ENCODE measurements around the gene SYTL5.

SYTL5 gene

GRCh38 chrX:38036466-38036865, 30.1 kb downstream of the SYTL5 start:
- no peak for DNase-seq

DNA sequence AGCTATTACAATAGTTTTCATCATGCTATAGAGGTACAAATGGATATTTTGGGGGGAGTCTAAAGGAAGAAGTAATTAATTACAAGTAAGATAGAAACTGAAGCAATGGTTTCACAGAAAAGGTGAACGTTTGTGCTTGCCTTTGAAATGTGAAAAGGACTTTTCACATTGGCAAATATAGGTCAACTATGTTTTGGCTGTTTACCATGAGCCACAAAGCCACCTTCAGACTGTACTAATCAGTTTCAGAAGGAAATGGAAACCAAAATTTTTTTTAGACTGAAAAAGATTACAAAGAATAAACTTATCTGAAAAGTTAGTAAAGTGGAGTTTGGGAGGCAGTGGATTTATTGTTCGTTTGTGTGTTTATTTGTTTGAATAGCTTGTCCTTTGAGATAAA, 32.1 kb downstream of the SYTL5 start:
- DNase-seq = no peak

- DNase-seq = no peak
Observed at GRCh38 chrX:38041237-38041636, 34.9 kb downstream of the SYTL5 start.

DNA sequence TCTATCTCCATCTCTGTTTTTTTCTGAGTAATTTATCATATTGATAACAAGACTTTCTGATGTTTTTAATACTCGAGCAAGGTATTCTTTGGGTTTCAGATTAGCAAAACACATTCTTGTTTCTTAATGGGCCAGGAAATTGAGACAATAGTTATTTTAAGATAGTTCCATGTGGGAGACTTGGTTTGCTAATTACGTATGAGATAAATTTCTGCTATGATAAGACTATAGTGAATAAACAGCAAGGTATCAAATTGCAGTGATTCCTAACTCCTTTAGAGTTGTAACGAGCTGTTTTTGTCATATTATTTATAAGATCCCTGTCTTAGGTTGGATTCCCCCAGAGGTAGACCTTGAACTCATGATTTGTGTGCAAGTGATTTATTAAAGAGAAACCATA, 38.3 kb downstream of the SYTL5 start:
- no peak for DNase-seq

GRCh38 chrX:38045538-38046096, 39.3 kb downstream of the SYTL5 start:
- DNase-seq = no peak

GRCh38 chrX:38048886-38049285, 42.5 kb downstream of the SYTL5 start:
- DNase-seq = no peak

- no peak for DNase-seq
Observed at GRCh38 chrX:38050806-38051205, 44.5 kb downstream of the SYTL5 start.

- peak; percentile 27 for DNase-seq
Observed at GRCh38 chrX:38052096-38052495, 45.7 kb downstream of the SYTL5 start.

- DNase-seq = no peak
Observed at GRCh38 chrX:38055170-38055847, 49.0 kb downstream of the SYTL5 start.

DNA sequence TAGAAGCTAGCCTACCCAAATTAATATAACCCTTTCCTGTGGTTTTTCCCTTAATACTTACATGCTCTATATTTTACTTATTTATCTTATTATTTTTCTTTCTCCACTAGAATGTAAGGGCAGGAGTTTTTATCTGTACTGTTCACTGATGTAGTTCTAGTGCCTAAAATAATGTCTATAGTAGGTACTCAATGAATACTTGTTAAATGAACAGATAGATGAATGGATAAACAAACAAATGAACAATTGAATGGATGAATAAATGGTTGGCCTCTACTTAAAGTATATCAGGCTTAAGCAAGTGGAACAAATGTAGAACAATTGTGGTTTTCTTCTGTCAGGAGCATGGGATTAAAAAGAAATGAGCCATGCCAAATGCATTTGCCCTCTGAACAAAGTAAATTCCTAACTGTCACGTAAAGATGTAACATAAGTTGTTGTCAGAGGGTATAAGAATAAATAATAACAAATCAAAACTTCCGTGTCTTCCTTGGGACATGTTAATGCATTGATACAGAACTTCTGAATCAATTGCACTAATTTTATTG, 54.1 kb downstream of the SYTL5 start:
- no peak for DNase-seq

DNA sequence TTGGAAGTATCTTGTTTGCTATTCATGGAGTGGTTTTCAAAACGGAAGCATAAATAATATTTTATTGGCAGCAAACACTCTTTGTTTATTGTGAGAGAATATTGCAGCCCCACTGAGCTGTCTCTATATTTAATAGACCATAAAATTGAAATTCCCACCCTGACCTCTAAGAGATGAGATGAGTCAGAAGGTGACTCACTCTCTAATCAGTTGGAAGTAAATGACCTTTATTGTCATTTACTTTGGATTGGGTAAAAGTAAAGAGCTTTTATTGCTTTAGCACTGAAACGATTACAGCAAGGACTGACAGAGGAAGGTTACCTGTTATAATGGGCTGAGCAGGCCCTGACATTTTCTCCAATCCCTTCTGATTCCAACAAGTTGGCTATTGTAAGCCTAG, 55.0 kb downstream of the SYTL5 start:
- no peak for DNase-seq

DNA sequence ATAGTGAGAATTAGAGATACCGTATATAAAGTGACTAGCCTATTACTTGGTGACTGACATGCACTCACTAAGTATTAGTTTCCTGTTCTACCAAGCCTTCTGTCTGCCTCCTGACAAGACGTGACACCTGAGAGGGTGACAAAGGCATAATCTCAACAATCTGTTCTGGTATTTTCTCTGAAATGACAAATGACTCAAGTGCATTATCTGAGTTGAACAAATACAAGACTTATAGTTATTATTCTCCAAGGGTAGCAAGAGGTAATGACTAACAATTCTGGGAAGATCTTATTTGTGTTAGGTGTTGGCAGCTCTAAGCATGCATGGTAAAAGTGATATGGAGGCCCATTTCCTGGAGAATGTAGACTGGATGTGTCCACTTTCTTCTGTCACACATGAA, 60.6 kb downstream of the SYTL5 start:
- DNase-seq = no peak

GRCh38 chrX:38069273-38069672, 62.9 kb downstream of the SYTL5 start:
- no peak for DNase-seq

DNA sequence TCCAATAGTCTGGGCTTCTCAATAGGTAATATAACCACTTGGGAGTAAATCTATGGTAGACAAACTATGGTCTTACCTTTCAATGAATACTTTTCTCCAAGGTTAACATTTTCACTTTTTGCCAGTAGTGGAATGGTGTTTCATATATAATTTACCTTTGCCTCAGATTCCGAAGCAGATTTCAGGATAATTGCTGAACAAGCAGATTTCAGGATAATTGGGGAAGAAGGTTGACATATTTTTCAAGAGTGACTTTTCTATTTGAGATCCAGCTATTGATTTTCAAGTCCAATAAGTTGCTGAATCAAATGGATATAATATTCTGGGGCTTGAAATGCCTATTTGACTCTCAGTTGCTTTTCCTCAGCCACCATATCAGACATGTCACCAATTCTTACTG, 63.6 kb downstream of the SYTL5 start:
- DNase-seq = no peak

- no peak for DNase-seq
Observed at GRCh38 chrX:38079463-38079862, 73.1 kb downstream of the SYTL5 start.

GRCh38 chrX:38080808-38081207, 74.5 kb downstream of the SYTL5 start:
- no peak for DNase-seq

DNA sequence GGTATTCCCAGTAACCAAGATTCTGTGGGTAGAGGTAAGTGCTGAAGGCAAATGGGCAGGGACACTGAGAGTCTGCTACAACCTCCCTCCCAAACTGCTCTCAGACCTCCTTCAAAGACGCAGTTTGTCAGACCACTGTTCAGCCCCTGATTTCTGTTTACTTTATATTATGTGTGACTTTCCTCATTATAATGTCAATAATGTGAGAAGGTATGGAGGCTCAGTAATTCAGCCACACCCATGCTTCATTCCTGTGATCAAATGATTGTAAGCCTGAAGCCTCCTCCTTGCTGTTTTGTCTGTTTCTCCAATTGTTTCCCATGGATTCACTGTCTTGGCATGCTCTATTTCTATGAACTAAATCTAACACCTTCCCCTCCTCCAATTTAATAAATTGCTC, 75.6 kb downstream of the SYTL5 start:
- DNase-seq = no peak

- DNase-seq = no peak
Observed at GRCh38 chrX:38082309-38082708, 76.0 kb downstream of the SYTL5 start.

- no peak for DNase-seq
Observed at GRCh38 chrX:38085813-38086212, 79.5 kb downstream of the SYTL5 start.

GRCh38 chrX:38086451-38087215, 80.3 kb downstream of the SYTL5 start:
- DNase-seq = no peak

- DNase-seq = no peak
Observed at GRCh38 chrX:38087594-38087993, 81.2 kb downstream of the SYTL5 start.

- no peak for DNase-seq
Observed at GRCh38 chrX:38089173-38089982, 83.0 kb downstream of the SYTL5 start.

DNA sequence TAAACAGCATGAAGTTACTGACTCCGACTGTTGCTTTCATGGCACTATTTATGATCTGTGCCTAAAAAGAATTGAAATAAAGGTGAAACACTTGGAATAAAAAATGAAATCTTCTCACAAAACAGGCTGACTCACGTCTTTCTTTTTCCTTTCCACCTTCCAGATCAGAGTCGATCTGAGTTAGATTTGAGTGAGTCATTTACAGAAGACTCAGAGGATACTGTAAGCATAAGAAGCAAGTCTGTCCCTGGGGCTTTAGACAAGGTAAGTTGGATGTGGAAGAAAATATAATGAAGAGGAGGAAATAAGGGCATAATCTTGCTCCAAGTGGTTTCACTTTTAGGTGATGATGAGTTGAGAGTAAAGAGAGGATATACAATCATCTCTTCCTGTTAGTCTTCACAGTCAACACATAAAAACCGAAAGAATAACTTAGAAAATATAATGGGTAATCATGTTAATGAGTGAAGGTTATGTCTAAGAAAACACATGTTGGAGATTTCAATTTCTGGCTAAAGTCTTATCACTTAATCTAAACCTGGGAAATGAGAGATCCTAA, 89.7 kb downstream of the SYTL5 start:
- DNase-seq = no peak

All from suppressor macrophage treated with lipopolysaccharide for 4 hours (primary cell).